B cell (primary cell): Measurements from ENCODE around the gene MKRN2OS. TPM values are rescaled to one million over a fixed set of nuclear protein-coding genes. Genes with fewer than 3 reads are reported as not detected.

ENCODE experiments used
- ATAC-seq: fragments of 200-7000 bp; cut with Tn5 transposase; one replicate; pipeline ENCODE4 v1.10.0; 2021; ENCODE audit warnings: low read depth, mild to moderate bottlenecking, moderate number of reproducible peaks, moderate library complexity
- CTCF ChIA-PET: fragments of 350-600 bp; sonication (Branson Sonifier 250); formaldehyde crosslinking; loops from one replicate; lab custom pipeline; 2021; ENCODE audit warnings: antibody characterized with exemption, inconsistent platforms; lab: Charles Lee
- POLR2A ChIA-PET: fragments of 350-600 bp; sonication (Branson Sonifier 250); formaldehyde crosslinking; loops from one replicate; lab custom pipeline; 2021; ENCODE audit warnings: antibody characterized with exemption; lab: Charles Lee
- DNase-seq: peaks from one replicate; pipeline ENCODE4 v3.0.0; 2013
- H2AFZ ChIP-seq: 2 replicates; pipeline ENCODE4 v1.6.1; 2012; ENCODE audit warnings: mild to moderate bottlenecking, low read depth, low read length; ENCODE audit not compliant: insufficient read depth, poor library complexity, severe bottlenecking
- H3K27ac ChIP-seq, 2 donors: 1 replicate in 1 of 2; 2 replicates in 1 of 2; pipeline ENCODE4 v1.5.1; 2012 to 2013; ENCODE audit warnings: low read length in 2 of 2, mild to moderate bottlenecking in 2 of 2, moderate library complexity in 1 of 2
- H3K27me3 ChIP-seq, 4 experiments: fragments of 200-600 bp in 1 of 4; sonication (generic) in 1 of 4; replicated peaks in 1 of 4; 1 replicate in 2 of 4; 2 replicates in 2 of 4; pipeline versions ENCODE4 v1.6.1 to v1.7.0; 2013 to 2016; ENCODE audit warnings: low read length in 3 of 4, mild to moderate bottlenecking in 2 of 4, mixed read lengths in 1 of 4, moderate library complexity in 1 of 4; ENCODE audit not compliant: insufficient read depth in 4 of 4, control insufficient read depth in 3 of 4; ENCODE audit errors: control extremely low read depth in 1 of 4
- H3K36me3 ChIP-seq, 2 experiments: replicated peaks in 1 of 2; 1 replicate in 1 of 2; 2 replicates in 1 of 2; pipeline versions ENCODE4 v1.6.1 to v1.7.1; 2013; ENCODE audit warnings: low read length in 1 of 2; ENCODE audit not compliant: insufficient read depth in 2 of 2, control insufficient read depth in 1 of 2; ENCODE audit errors: control extremely low read depth in 1 of 2, extremely low read depth in 1 of 2
- H3K4me1 ChIP-seq, 2 donors: fragments of 200-600 bp in 1 of 2; sonication (generic) in 1 of 2; 1 replicate in 1 of 2; 2 replicates in 1 of 2; pipeline versions ENCODE4 v1.5.1 to v1.6.1; 2013 to 2017; ENCODE audit warnings: low read length in 2 of 2; ENCODE audit not compliant: control insufficient read depth in 2 of 2, insufficient read depth in 2 of 2
- H3K4me2 ChIP-seq: replicated peaks from 2 replicates; pipeline ENCODE3; 2012; ENCODE audit warnings: mild to moderate bottlenecking, low read depth, low read length; ENCODE audit not compliant: poor library complexity, severe bottlenecking
- H3K4me3 ChIP-seq, 5 experiments: fragments of 200-600 bp in 1 of 5; sonication (generic) in 1 of 5; 1 replicate in 3 of 5; 2 replicates in 2 of 5; pipeline versions ENCODE4 v1.5.1 to v1.7.0; 2011 to 2016; ENCODE audit warnings: low read length in 4 of 5, mild to moderate bottlenecking in 4 of 5, low read depth in 2 of 5, control low read depth in 1 of 5, moderate library complexity in 1 of 5; ENCODE audit not compliant: insufficient read depth in 1 of 5; ENCODE audit errors: control extremely low read depth in 1 of 5, extremely low read depth in 1 of 5
- H3K79me2 ChIP-seq: fragments of 200-600 bp; sonication (generic); one replicate; pipeline ENCODE4 v1.6.0; 2016; ENCODE audit warnings: low read length; ENCODE audit not compliant: control insufficient read depth, insufficient read depth
- H3K9ac ChIP-seq: fragments of 200-600 bp; sonication (generic); 2 replicates; pipeline ENCODE4 v1.6.1; 2017; ENCODE audit warnings: mild to moderate bottlenecking, low read length, moderate library complexity
- H3K9me3 ChIP-seq, 3 donors: one replicate each; pipeline versions ENCODE4 v1.6.1 to v1.7.1; 2013; ENCODE audit warnings: low read length in 2 of 3; ENCODE audit not compliant: control insufficient read depth in 2 of 3, insufficient read depth in 1 of 3; ENCODE audit errors: control extremely low read depth in 1 of 3
- H4K20me1 ChIP-seq: 2 replicates; pipeline ENCODE4 v1.6.0; 2012; ENCODE audit warnings: mild to moderate bottlenecking, low read length; ENCODE audit not compliant: insufficient read depth, control insufficient read depth, poor library complexity, severe bottlenecking
- H3K27ac Mint-ChIP-seq: one replicate; pipeline ENCODE4 v1.8.0; 2021; ENCODE audit warnings: mixed read lengths
- H3K27me3 Mint-ChIP-seq: one replicate; pipeline ENCODE4 v1.8.0; 2021; ENCODE audit warnings: mixed read lengths
- H3K4me1 Mint-ChIP-seq: one replicate; pipeline ENCODE4 v1.8.0; 2021; ENCODE audit warnings: mixed read lengths
- H3K4me3 Mint-ChIP-seq: one replicate; pipeline ENCODE4 v1.8.0; 2021; ENCODE audit warnings: mixed read lengths
- H3K9me3 Mint-ChIP-seq: one replicate; pipeline ENCODE4 v1.8.0; 2022; ENCODE audit warnings: mixed read lengths; ENCODE audit not compliant: insufficient read depth
- CTCF ChIP-seq: fragments of 200-600 bp; IDR thresholded peaks from one replicate; pipeline ENCODE4 v1.8.0; 2022; ENCODE audit warnings: antibody characterized with exemption, mild to moderate bottlenecking
- EZH2 ChIP-seq: IDR thresholded peaks from 2 replicates; pipeline ENCODE4 v1.6.1; 2012; ENCODE audit warnings: borderline replicate concordance, low read depth, mild to moderate bottlenecking, moderate library complexity, low read length; ENCODE audit not compliant: insufficient read depth, poor library complexity, severe bottlenecking
- WGBS: methylation state at CpG from one replicate; pipeline ENCODE4 v1.1.5; 2013; ENCODE audit warnings: missing lambda C conversion rate; ENCODE audit not compliant: insufficient coverage; 5-methylcytosine and 5-hydroxymethylcytosine counted together
- intact Hi-C: fragments of 100-400 bp; cut with micrococcal nuclease; formaldehyde crosslinking; loops from one replicate; pipeline ENCODE4 v1.10.0; 2022
- polyA minus RNA-seq: library from RNA; depleted of rRNA, polyadenylated mRNA; stranded (reverse); fragments of >200 nt; gene quantifications from 2 replicates; pipeline ENCODE4 v1.2.3, GENCODE V29; 2012
- polyA plus RNA-seq: library from polyadenylated mRNA; depleted of rRNA; stranded (reverse); fragments of >200 nt; gene quantifications from 2 replicates; pipeline ENCODE4 v1.2.3, GENCODE V29; 2012
- total RNA-seq, 2 donors: library from RNA; stranded (reverse); fragments of 120-200 nt in 1 of 2; gene quantifications; 1 replicate in 1 of 2; 2 replicates in 1 of 2; pipeline versions ENCODE4 v1.2.3 to v1.2.4, GENCODE V29; 2013 to 2022

MKRN2OS gene, protein sequence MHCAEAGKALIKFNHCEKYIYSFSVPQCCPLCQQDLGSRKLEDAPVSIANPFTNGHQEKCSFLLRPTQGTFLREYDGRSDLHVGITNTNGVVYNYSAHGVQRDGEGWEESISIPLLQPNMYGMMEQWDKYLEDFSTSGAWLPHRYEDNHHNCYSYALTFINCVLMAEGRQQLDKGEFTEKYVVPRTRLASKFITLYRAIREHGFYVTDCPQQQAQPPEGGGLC
- total RNA-seq (not detected in 2 replicates), polyA plus RNA-seq (not detected in 2 replicates), polyA minus RNA-seq (not detected in 2 replicates)
- not detected for total RNA-seq (2013)

- Histone ChIP-seq H3K4me2 (no peak within 1 kb of the TSS), H3K9me3 (no peaks in the 10 kb centered on the region), H2AFZ (no peak within 1 kb of the TSS), H3K4me1 (no peaks in the 10 kb centered on the region), H3K79me2 (no peaks in the 10 kb centered on the region), H4K20me1 (no peaks in the 10 kb centered on the region), H3K4me3 (no peak within 1 kb of the TSS), H3K27me3 (no peaks in the 10 kb centered on the region), H3K36me3 (no peaks in the 10 kb centered on the region), H3K9ac (no peak within 1 kb of the TSS), H3K27ac (no peak within 1 kb of the TSS)
- DNase-seq (no peak), ATAC-seq (no peak)
- TF ChIP-seq EZH2, result no peak
- TF ChIP-seq CTCF, result no peak
- peaks cover 7% of the 10 kb centered on the region for H3K27me3 Mint-ChIP-seq
- intact Hi-C loops, result no loop called here
- H3K27ac Mint-ChIP-seq, result no peak within 1 kb of the TSS
- CTCF ChIA-PET, result interaction anchor here (0.8 kb wide), 1 partner anchor 66 kb away, joined by 3 read pairs; no protein-coding TSS in a partner anchor
- no peak within 1 kb of the TSS for H3K4me3 Mint-ChIP-seq
- H3K9me3 Mint-ChIP-seq, result no peaks in the 10 kb centered on the region
- POLR2A ChIA-PET, result no interaction called here
- 100% methylated on average over 1 of the region's 4 CpGs for WGBS
- no peaks in the 10 kb centered on the region for H3K4me1 Mint-ChIP-seq
These were observed at the start of gene MKRN2OS for GRCh38 chr3:12545473-12545791. Gene MKRN2OS, minus strand, starts transcription at chr3:12545499. Its CDS starts 35 bp downstream, at chr3:12545464.

DNA sequence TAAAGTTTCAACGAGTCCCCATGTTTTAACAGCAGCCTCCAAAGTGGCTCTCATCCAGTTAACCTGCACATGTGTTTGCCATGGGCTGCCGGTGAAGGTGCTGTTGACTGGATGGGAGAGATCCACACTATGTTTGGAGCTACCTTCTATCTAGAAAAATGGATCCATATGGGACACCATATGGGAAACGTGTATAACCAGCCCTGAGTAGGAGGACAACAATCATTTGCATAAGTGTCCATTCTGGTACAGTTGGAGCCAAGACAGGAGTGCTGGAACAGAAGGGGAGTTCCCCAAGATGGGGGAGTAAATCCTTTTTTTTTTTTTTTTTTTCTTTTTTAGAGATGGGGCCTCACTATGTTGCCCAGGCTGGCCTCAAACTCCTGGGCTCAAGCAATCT lies 48.2 kb upstream of the MKRN2OS start:
- no peaks in the 10 kb centered on the region for H3K27me3 Mint-ChIP-seq
- H3K4me3 Mint-ChIP-seq, result no peak overlapping the region
- H3K79me2 ChIP-seq, result peaks cover 4% of the 10 kb centered on the region
- ATAC-seq (no peak), DNase-seq (no peak)
- ChIA-PET CTCF (no interaction called here), POLR2A (no interaction called here)
- no peak overlapping the region for H3K27ac ChIP-seq
- no CpG with 5 or more reads among the region's 3 CpGs for WGBS
- no peak overlapping the region for H3K9ac ChIP-seq
- peaks cover 20% of the 10 kb centered on the region for H3K4me1 Mint-ChIP-seq
- no peak for TF ChIP-seq CTCF
- no peak for TF ChIP-seq EZH2
- H2AFZ ChIP-seq, result no peak overlapping the region
- no peak overlapping the region for H3K4me2 ChIP-seq
- H3K36me3 ChIP-seq, result peaks cover 0 to 69% of the 10 kb centered on the region in 2 experiments
- no peaks in the 10 kb centered on the region for H3K9me3 ChIP-seq
- intact Hi-C loops, result no loop called here
- H3K4me3 ChIP-seq, result no peak overlapping the region
- H3K27me3 ChIP-seq, result no peaks in the 10 kb centered on the region
- H3K9me3 Mint-ChIP-seq, result no peaks in the 10 kb centered on the region
- peak overlapping the region; percentile 10 for H3K27ac Mint-ChIP-seq
- H3K4me1 ChIP-seq, result peaks cover 12 to 15% of the 10 kb centered on the region in 2 donors
- H4K20me1 ChIP-seq, result no peaks in the 10 kb centered on the region
